HG03432 (cell line): ENCODE data around the gene GBF1.
"Not testable (repeated sequence)": the region's sequence is repeated elsewhere in the genome, so short reads cannot be mapped to it uniquely, and the experiment has no call there.

Experiments
- ATAC-seq: cut with Tn5 transposase; IDR thresholded peaks from one replicate; pipeline ENCODE4 v1.9.1; 2021; ENCODE audit warnings: mild to moderate bottlenecking, moderate library complexity; ENCODE audit not compliant: unreplicated experiment

Gene GBF1

GRCh38 chr10:102301332-102301731 is 56.0 kb downstream of the GBF1 start:
- ATAC-seq: not testable (repeated sequence)

GRCh38 chr10:102302611-102303010 is 57.3 kb downstream of the GBF1 start:
- ATAC-seq: no peak

GRCh38 chr10:102306006-102306405 is 60.7 kb downstream of the GBF1 start:
- ATAC-seq: no peak

GRCh38 chr10:102306710-102307109 is 61.4 kb downstream of the GBF1 start:
- no peak for ATAC-seq

GRCh38 chr10:102308318-102308717 is 63.0 kb downstream of the GBF1 start:
- ATAC-seq: not testable (repeated sequence)

- ATAC-seq: no peak
Observed at GRCh38 chr10:102309236-102309635, 63.9 kb downstream of the GBF1 start.

DNA sequence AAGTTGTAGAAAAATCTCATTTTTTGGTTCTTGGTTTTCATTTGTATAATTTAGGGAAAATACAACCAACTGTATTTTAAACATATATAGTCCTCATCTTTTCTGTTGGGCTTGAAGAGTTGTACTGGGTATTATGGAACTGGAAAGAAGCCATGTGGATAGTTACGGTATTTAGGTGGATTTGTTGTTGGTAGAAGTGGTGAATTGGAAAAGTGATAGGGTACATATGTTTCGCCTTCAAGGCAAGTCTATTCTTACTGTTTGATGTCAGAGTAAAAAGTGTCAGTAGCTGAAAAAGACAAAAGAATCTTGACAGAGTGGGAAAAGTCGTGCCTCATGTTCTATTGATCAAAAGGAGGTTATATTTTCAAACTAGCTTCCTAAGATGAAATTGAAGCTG is 64.6 kb downstream of the GBF1 start:
- ATAC-seq: no peak

- no peak for ATAC-seq
Observed at GRCh38 chr10:102310361-102311024, 65.2 kb downstream of the GBF1 start.

- ATAC-seq: no peak
Observed at GRCh38 chr10:102311025-102311420, 65.7 kb downstream of the GBF1 start.

GRCh38 chr10:102312683-102313082 is 67.4 kb downstream of the GBF1 start:
- no peak for ATAC-seq

DNA sequence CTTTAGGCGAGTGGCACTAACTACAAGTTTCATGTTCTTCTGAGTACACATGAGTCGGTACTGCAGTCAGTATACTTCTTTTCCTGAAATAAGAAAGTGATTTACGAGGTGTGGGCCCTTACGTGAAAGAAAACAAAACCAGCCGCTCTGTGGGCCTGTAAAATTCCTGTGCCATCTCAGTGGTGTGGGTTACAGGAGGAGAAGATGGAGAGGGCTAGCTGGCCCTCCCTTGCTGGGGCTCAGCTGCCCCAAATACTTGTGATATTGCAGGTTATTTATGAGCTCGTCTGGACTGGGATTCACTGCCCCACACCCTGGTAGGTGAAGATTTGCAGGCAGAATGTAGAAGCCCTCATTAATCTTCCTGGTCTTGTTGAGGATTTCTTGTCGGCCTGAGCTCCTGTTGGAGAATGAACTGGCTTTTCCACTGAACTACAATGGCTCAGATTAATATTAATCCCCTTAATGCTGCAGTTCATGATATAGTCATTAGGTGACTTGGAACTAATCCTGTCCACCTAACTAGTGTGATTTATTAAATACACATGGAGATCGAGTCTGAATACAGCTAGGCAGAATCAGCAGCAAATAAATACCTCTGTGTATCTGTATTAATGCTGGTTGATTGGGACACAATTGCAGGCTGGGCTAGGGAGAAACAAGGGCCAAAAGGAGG is 68.0 kb downstream of the GBF1 start:
- no peak for ATAC-seq

DNA sequence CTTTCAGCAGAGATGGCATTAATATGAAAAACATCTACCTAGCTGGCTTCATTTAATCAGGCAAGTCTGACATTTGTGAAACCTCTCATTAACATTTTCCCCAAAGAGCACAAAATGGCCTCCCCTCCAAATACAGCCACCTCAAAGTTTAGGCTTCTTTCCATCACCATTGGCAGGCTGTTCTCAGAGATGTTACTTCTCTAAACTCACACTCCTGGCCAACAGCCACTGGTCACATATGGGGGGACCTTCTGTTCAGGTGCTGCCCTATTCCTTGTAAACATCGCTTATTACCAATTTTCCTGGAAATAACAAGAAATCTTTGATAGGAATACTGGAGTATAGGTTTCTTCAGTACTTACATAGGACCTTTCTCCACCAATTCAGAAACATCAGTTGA is 69.5 kb downstream of the GBF1 start:
- ATAC-seq: no peak

DNA sequence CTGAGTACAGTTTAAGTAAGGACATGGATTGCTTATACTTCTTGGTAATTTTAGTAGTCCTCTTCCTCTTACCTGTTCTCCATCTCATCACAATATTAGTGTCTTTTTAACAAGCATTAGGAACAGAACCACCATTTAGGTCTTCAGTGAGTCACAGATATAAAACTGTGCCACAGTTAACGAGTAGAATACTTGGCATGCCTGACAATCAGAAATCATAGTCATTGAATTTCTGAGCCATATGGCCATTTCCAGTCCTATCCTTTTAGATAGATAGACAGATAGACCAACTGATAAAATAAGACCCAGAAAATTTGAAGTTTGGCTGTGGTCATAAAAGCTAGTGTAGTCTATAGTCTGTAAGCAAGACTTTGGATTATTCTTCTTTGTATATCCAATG is 71.1 kb downstream of the GBF1 start:
- no peak for ATAC-seq

GRCh38 chr10:102322914-102323313 is 77.6 kb downstream of the GBF1 start:
- ATAC-seq: no peak

DNA sequence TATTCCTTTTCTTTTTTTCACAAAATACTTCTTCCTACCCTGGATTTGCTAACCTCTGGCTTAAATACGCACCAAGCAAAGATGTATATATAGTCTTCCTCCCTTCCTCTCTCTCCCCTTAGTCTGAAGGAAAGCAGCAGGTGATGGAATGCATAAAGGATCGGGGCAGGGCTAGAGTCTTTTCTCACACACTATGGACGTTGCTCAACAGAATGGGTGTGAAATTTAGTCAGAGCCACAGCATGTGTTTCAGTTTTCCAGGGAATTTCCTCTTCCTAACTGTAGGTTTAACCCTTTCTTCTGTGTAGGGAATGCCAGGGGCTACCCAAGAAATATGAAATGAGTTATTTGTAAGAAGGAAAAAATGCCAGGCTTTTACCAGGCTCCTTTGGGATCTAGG is 78.7 kb downstream of the GBF1 start:
- no peak for ATAC-seq

GRCh38 chr10:102326031-102326430 is 80.7 kb downstream of the GBF1 start:
- ATAC-seq: no peak

- no peak for ATAC-seq
Observed at GRCh38 chr10:102327002-102327401, 81.7 kb downstream of the GBF1 start.

DNA sequence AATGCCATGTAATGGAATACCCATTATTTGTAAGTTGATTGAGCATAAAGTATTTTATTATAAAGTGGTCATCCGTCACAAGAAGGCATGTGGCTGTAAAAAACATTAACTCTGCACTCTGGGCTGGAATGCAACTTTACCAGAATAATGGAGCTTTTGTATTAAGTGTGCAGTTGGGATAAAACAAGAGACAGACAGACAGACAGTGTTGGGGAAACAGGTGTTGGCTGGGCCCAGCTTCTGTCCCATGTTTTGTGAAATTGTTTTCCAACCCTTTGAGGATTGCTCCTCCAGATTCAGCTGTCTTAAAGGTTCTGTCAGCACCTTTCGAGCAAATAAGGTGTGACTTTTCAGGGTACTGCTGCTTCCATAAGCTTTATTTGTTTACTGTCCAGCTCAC is 82.3 kb downstream of the GBF1 start:
- no peak for ATAC-seq

- ATAC-seq: no peak
Observed at GRCh38 chr10:102332772-102333171, 87.4 kb downstream of the GBF1 start.

- ATAC-seq: no peak
Observed at GRCh38 chr10:102334101-102334500, 88.8 kb downstream of the GBF1 start.

DNA sequence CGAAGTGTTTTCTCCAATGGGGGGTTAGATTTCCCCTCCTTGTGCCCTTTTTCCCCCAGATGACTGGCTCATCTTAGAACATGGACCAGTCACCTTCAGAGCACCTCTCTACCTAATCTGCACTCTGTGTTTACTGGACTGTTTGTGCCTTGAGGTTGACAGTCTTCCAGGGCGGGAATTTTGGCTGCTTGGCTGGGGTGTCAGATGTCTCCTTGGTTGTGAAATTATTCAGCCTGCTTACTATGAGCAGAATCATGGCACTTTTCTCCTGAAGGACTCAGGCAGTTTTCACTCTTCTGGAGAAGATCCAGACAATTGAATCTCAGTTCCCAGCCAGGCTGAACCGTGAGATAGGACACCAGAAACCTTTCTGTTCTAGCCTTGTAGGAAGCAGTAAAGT is 89.9 kb downstream of the GBF1 start:
- ATAC-seq: no peak

DNA sequence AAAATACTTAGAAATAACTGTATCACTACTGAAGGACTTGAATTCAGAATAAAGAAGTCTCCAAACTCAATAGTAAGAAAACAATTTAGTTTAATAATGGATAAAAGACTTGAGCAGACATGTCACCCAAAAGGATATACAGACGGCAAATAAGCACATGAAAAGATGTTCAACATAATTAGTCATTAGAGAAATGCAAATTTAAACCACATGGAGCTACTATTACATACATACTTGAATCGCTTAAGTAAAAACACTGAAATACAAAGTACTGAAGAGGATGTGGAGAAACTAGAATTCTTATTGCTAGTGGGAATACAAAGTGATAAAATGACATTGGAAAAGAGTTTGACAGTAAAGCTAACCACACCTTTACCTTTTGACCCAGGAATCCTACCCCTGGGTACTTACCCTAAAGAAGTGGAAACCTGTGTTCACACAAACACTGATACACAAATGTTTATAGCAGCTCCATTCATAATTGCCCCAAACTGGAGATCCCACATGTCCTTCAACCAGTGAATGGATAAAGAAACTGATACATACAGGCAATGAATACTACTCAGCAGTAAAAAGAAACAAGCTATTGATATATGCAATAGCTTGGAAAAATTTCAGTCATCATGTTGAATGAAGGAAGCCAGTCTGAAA is 95.8 kb downstream of the GBF1 start:
- no peak for ATAC-seq
